Neutrophil (primary cell): ENCODE results near the gene PRKN.

ENCODE experiments used
- H3K27ac ChIP-seq: fragments of 200-600 bp; sonication (generic); 2 replicates; pipeline ENCODE4 v1.5.1; 2016; ENCODE audit warnings: mild to moderate bottlenecking, moderate library complexity
- H3K27me3 ChIP-seq: fragments of 200-600 bp; sonication (generic); 2 replicates; pipeline ENCODE4 v1.6.0; 2016; ENCODE audit warnings: mild to moderate bottlenecking
- H3K36me3 ChIP-seq: fragments of 200-600 bp; sonication (generic); 2 replicates; pipeline ENCODE4 v1.5.1; 2017
- H3K4me1 ChIP-seq, 2 experiments: fragments of 200-600 bp in 1 of 2; sonication (generic) in 1 of 2; 1 replicate in 1 of 2; 2 replicates in 1 of 2; pipeline versions ENCODE4 v1.5.1 to v1.6.1; 2013 to 2016; ENCODE audit warnings: low read depth in 1 of 2, low read length in 1 of 2, mild to moderate bottlenecking in 1 of 2, moderate library complexity in 1 of 2; ENCODE audit not compliant: control insufficient read depth in 1 of 2, insufficient read depth in 1 of 2
- H3K4me3 ChIP-seq, 2 experiments: fragments of 200-600 bp in 1 of 2; sonication (generic) in 1 of 2; 1 replicate in 1 of 2; 2 replicates in 1 of 2; pipeline ENCODE4 v1.5.1; 2013 to 2016; ENCODE audit warnings: low read depth in 1 of 2, low read length in 1 of 2, mild to moderate bottlenecking in 1 of 2, moderate library complexity in 1 of 2
- H3K9me3 ChIP-seq: fragments of 200-600 bp; sonication (generic); 2 replicates; pipeline ENCODE4 v1.5.1; 2016
- TF ChIP-seq, protein P1 (sequence below): fragments of 200-600 bp; sonication (generic); IDR thresholded peaks from 2 replicates; pipeline ENCODE4 v1.5.1; 2016; ENCODE audit warnings: antibody characterized with exemption

Gene PRKN

DNA sequence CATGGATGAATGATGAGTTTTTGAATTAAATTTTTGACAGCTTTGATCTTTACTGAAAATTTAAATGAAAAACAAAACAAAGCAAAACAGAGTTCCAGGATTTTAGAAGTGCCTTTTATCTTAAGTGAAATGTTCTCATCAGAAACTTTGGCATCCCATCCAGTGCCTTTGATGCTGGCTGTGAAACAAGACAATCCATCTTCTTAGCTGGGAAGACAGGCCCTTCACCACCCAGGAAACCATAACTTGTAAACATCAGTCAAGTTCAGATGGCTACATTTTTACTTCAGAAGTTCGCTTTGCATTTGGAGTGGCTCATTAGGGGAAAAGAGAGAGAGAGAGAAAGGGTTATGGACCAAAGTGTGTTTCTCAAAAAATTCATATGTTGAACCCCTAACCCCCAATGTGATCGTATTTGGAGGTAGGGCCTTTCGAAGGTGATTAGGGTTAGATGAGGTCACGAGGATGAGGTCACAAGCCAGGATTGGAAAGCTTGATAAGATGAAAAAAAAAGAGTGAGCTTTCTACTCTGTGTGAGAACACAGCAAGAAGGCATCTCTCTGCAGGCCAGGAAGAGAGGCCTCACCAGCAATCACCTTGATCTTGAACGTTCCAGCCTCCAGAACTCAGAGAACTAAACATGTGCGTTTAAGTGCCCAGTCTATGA lies 366.5 kb downstream of the PRKN start:
- H3K4me1 ChIP-seq, result no peaks in the 10 kb centered on the region
- H3K27me3 ChIP-seq, result no peaks in the 10 kb centered on the region
- TF ChIP-seq, protein P1, sequence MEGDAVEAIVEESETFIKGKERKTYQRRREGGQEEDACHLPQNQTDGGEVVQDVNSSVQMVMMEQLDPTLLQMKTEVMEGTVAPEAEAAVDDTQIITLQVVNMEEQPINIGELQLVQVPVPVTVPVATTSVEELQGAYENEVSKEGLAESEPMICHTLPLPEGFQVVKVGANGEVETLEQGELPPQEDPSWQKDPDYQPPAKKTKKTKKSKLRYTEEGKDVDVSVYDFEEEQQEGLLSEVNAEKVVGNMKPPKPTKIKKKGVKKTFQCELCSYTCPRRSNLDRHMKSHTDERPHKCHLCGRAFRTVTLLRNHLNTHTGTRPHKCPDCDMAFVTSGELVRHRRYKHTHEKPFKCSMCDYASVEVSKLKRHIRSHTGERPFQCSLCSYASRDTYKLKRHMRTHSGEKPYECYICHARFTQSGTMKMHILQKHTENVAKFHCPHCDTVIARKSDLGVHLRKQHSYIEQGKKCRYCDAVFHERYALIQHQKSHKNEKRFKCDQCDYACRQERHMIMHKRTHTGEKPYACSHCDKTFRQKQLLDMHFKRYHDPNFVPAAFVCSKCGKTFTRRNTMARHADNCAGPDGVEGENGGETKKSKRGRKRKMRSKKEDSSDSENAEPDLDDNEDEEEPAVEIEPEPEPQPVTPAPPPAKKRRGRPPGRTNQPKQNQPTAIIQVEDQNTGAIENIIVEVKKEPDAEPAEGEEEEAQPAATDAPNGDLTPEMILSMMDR, result no peak
- H3K36me3 ChIP-seq, result no peaks in the 10 kb centered on the region
- H3K9me3 ChIP-seq, result no peaks in the 10 kb centered on the region
- no peak overlapping the region for H3K27ac ChIP-seq
- no peak overlapping the region for H3K4me3 ChIP-seq

DNA sequence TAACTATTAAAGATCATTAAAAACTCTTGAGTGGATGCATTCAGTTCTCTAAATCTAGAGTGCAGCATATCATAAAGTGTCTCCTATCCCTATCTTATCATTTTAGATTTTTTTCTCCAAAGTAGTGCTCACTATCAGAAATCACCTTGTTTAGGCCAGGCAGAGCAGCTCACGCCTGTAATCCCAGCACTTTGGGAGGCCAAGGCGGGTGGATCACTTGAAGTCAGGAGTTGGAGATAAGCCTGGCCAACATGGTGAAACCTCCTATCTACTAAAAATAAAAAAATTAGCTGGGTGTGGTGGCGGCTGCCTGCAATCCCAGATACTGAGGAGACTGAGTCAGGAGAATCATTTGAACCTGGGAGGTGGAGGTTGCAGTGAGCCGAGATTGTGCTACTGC lies 368.9 kb downstream of the PRKN start:
- Histone ChIP-seq H3K4me3 (no peak overlapping the region), H3K27ac (no peak overlapping the region), H3K9me3 (no peaks in the 10 kb centered on the region), H3K36me3 (no peaks in the 10 kb centered on the region), H3K27me3 (no peaks in the 10 kb centered on the region), H3K4me1 (no peaks in the 10 kb centered on the region)
- TF ChIP-seq, protein P1, result no peak

DNA sequence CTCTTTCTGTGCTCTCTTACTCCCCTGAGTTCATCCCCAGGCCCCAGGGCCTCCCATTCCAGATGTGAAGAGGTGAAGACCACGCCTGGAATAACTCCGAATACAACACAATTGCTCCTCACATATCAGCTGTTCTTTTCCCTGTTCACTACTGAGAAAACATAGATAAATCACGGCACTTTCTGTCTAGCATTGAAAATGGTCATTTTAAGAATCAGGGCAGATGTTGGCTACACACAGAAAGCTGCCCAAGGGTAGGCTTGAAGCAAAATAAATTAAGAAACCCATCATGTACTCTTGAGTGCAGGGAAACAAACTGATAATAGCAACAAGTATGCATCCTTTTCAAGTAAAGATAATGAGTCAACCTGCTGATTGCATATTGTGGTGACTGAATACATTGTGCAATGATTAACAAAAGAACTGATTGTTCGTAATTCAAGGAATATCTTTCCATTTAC lies 382.5 kb downstream of the PRKN start:
- no peaks in the 10 kb centered on the region for H3K27me3 ChIP-seq
- TF ChIP-seq, protein P1, result no peak
- no peak overlapping the region for H3K27ac ChIP-seq

DNA sequence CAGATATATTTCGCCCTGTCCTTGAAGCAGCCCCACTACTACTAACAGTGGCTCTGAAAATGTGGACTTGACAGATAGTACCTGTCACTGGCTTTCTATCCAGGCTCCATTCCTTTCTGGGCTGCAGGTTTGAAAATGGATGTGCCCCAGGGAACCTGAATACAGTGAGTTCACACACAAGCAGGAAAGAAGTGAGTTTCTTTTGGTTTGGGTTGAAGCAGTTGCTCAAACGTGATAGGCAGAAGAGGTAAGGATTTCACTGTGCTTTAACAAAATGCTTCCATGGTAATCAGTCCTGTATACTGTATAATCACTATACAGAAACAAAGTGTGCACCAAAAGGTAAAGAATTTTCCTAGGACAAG lies 382.9 kb downstream of the PRKN start:
- TF ChIP-seq, protein P1, result no peak
- no peaks in the 10 kb centered on the region for H3K4me1 ChIP-seq

More for the DNA sequence above, 382.5 kb downstream of the PRKN start:
- no peak overlapping the region for H3K4me3 ChIP-seq
- H3K4me1 ChIP-seq, result no peaks in the 10 kb centered on the region
- no peaks in the 10 kb centered on the region for H3K36me3 ChIP-seq
- H3K9me3 ChIP-seq, result no peaks in the 10 kb centered on the region

DNA sequence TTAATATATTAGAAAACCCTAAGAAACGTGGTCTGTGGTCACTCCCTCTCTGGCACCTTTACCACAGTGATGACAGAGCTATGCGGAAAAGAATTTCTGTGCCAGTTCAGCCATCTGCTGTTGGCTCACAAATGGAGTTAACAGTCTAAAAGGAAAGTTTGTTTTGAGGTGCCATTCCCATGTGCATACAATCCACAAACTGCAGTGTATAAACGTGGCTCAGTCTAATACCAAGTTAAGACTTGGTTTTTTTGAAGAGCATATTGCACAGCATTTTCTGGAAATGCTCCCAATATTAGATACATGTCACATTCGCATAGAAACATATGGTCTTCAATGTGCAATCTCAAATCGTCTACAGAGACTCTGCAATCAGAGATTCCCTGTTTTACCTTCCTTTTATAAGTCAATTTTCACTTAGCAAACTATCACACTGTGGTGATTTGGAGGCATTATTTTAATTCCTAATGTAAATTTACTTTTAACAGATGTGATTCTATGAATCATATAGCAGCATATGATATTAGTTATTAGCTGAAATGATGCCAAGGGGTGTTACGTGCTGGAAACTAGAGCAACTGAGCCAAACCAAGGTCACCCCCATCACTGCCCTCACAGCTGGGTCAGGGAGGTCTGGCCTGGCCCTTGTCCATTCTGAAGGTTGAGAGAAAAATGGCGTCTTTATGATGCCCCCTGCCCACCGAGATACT lies 383.5 kb downstream of the PRKN start:
- no peak overlapping the region for H3K4me3 ChIP-seq
- no peaks in the 10 kb centered on the region for H3K27me3 ChIP-seq
- no peaks in the 10 kb centered on the region for H3K36me3 ChIP-seq
- no peaks in the 10 kb centered on the region for H3K4me1 ChIP-seq
- H3K9me3 ChIP-seq, result no peaks in the 10 kb centered on the region
- TF ChIP-seq, protein P1, result no peak
- H3K27ac ChIP-seq, result no peak overlapping the region

More for the DNA sequence above, 382.9 kb downstream of the PRKN start:
- H3K9me3 ChIP-seq, result no peaks in the 10 kb centered on the region
- no peak overlapping the region for H3K4me3 ChIP-seq
- no peaks in the 10 kb centered on the region for H3K27me3 ChIP-seq
- H3K27ac ChIP-seq, result no peak overlapping the region
- no peaks in the 10 kb centered on the region for H3K36me3 ChIP-seq
